Large intestine (tissue), 3 donors: Measurements from ENCODE around the gene CFAP74. TPM values are rescaled to one million over a fixed set of nuclear protein-coding genes. Genes with fewer than 3 reads are reported as not detected.

Source experiments
- DNase-seq, 2 donors: peaks; one replicate each; pipeline versions ENCODE4 v3.0.0 to v3.0.0-alpha.2; 2013
- H3K27ac ChIP-seq: one replicate; pipeline ENCODE4 v1.5.1; 2013; ENCODE audit warnings: low read length
- H3K27me3 ChIP-seq: 2 replicates; pipeline ENCODE4 v1.6.1; 2013; ENCODE audit warnings: low read length; ENCODE audit not compliant: control insufficient read depth, insufficient read depth
- H3K36me3 ChIP-seq: 2 replicates; pipeline ENCODE4 v1.6.1; 2013; ENCODE audit warnings: low read length; ENCODE audit not compliant: control insufficient read depth, insufficient read depth
- H3K4me1 ChIP-seq: one replicate; pipeline ENCODE4 v1.6.1; 2013; ENCODE audit warnings: low read length; ENCODE audit not compliant: control insufficient read depth, insufficient read depth
- H3K4me3 ChIP-seq: one replicate; pipeline ENCODE4 v1.5.1; 2013; ENCODE audit warnings: low read length
- H3K9me3 ChIP-seq: one replicate; pipeline ENCODE4 v1.6.1; 2013; ENCODE audit warnings: mild to moderate bottlenecking, low read depth, low read length, moderate library complexity; ENCODE audit not compliant: control insufficient read depth
- WGBS: methylation state at CpG from one replicate; pipeline ENCODE4 v1.1.5; 2013; ENCODE audit warnings: low lambda C conversion rate; ENCODE audit not compliant: insufficient coverage; 5-methylcytosine and 5-hydroxymethylcytosine counted together
- polyA plus RNA-seq: library from polyadenylated mRNA; unstranded; fragments of 120-200 nt; gene quantifications from one replicate; pipeline ENCODE4 v1.2.1, GENCODE V29; 2013

Gene CFAP74
- polyA plus RNA-seq, 1 donor: 1.4 TPM

- peak; percentile 64 to 82 for DNase-seq
- Histone ChIP-seq H3K4me3 (peak overlapping the region; percentile 23), H3K27ac (peak overlapping the region; percentile 99), H3K4me1 (peaks cover 57% of the 10 kb centered on the region), H3K9me3 (no peaks in the 10 kb centered on the region), H3K36me3 (no peaks in the 10 kb centered on the region), H3K27me3 (peaks cover 19% of the 10 kb centered on the region)
- no CpG with 5 or more reads among the region's 25 CpGs for WGBS
These were observed 43.6 kb upstream of the CFAP74 start for GRCh38 chr1:2046953-2047748.

GRCh38 chr1:2046174-2046917, 42.8 kb upstream of the CFAP74 start:
- Histone ChIP-seq H3K4me1 (peaks cover 57% of the 10 kb centered on the region), H3K9me3 (no peaks in the 10 kb centered on the region), H3K27ac (peak overlapping the region; percentile 99), H3K4me3 (peak overlapping the region; percentile 23), H3K27me3 (peaks cover 15% of the 10 kb centered on the region), H3K36me3 (no peaks in the 10 kb centered on the region)
- peak; percentile 76 to 80 for DNase-seq
- no CpG with 5 or more reads among the region's 20 CpGs for WGBS

GRCh38 chr1:2045468-2046173, 42.0 kb upstream of the CFAP74 start:
- H3K27me3 ChIP-seq: peaks cover 9% of the 10 kb centered on the region
- peak in 1 of 2 donors; percentile 39 for DNase-seq
- H3K9me3 ChIP-seq: no peaks in the 10 kb centered on the region
- no peak overlapping the region for H3K4me3 ChIP-seq
- WGBS: no CpG with 5 or more reads among the region's 15 CpGs
- no peaks in the 10 kb centered on the region for H3K36me3 ChIP-seq
- peaks cover 57% of the 10 kb centered on the region for H3K4me1 ChIP-seq
- peak overlapping the region; percentile 99 for H3K27ac ChIP-seq

- peak; percentile 61 to 72 for DNase-seq
- peak overlapping the region; percentile 15 for H3K4me3 ChIP-seq
- H3K9me3 ChIP-seq: no peaks in the 10 kb centered on the region
- peaks cover 7% of the 10 kb centered on the region for H3K27me3 ChIP-seq
- no peaks in the 10 kb centered on the region for H3K36me3 ChIP-seq
- H3K27ac ChIP-seq: no peak overlapping the region
- no CpG with 5 or more reads among the region's 75 CpGs for WGBS
- H3K4me1 ChIP-seq: peaks cover 57% of the 10 kb centered on the region
These were observed 41.1 kb upstream of the CFAP74 start for GRCh38 chr1:2044510-2045319.

GRCh38 chr1:2043886-2044285, 40.3 kb upstream of the CFAP74 start:
- H3K4me1 ChIP-seq: peaks cover 49% of the 10 kb centered on the region
- no peaks in the 10 kb centered on the region for H3K36me3 ChIP-seq
- no peak overlapping the region for H3K27ac ChIP-seq
- H3K27me3 ChIP-seq: no peaks in the 10 kb centered on the region
- WGBS: no CpG with 5 or more reads among the region's 4 CpGs
- no peak overlapping the region for H3K4me3 ChIP-seq
- no peak for DNase-seq
- H3K9me3 ChIP-seq: no peaks in the 10 kb centered on the region

- H3K36me3 ChIP-seq: no peaks in the 10 kb centered on the region
- no CpG with 5 or more reads among the region's 41 CpGs for WGBS
- H3K4me1 ChIP-seq: peaks cover 42% of the 10 kb centered on the region
- DNase-seq: peak; percentile 43 to 69
- H3K27ac ChIP-seq: no peak overlapping the region
- H3K4me3 ChIP-seq: no peak overlapping the region
- H3K9me3 ChIP-seq: no peaks in the 10 kb centered on the region
- no peaks in the 10 kb centered on the region for H3K27me3 ChIP-seq
These were observed 39.5 kb upstream of the CFAP74 start for GRCh38 chr1:2042830-2043773.

GRCh38 chr1:2041887-2042286, 38.3 kb upstream of the CFAP74 start:
- WGBS: no CpG with 5 or more reads among the region's 4 CpGs
- Histone ChIP-seq H3K36me3 (no peaks in the 10 kb centered on the region), H3K27ac (no peak overlapping the region), H3K4me3 (no peak overlapping the region), H3K27me3 (no peaks in the 10 kb centered on the region), H3K4me1 (peaks cover 30% of the 10 kb centered on the region), H3K9me3 (no peaks in the 10 kb centered on the region)
- DNase-seq: no peak

- Histone ChIP-seq H3K36me3 (no peaks in the 10 kb centered on the region), H3K27me3 (no peaks in the 10 kb centered on the region), H3K9me3 (no peaks in the 10 kb centered on the region), H3K4me1 (peaks cover 26% of the 10 kb centered on the region), H3K27ac (no peak overlapping the region), H3K4me3 (no peak overlapping the region)
- no peak for DNase-seq
- WGBS: no CpG with 5 or more reads among the region's 15 CpGs
These were observed 37.7 kb upstream of the CFAP74 start for GRCh38 chr1:2041305-2041704.

- H3K27ac ChIP-seq: no peak overlapping the region
- DNase-seq: no peak
- WGBS: no CpG with 5 or more reads among the region's 8 CpGs
- no peaks in the 10 kb centered on the region for H3K9me3 ChIP-seq
- H3K4me1 ChIP-seq: peaks cover 8% of the 10 kb centered on the region
- H3K36me3 ChIP-seq: no peaks in the 10 kb centered on the region
- no peak overlapping the region for H3K4me3 ChIP-seq
- no peaks in the 10 kb centered on the region for H3K27me3 ChIP-seq
These were observed 35.7 kb upstream of the CFAP74 start for GRCh38 chr1:2039251-2039650.
